Measurements from ENCODE around the gene SCNN1A.
A peak's percentile ranks its signal among the peaks of the same experiment; 100 is the strongest.

SCNN1A gene

GRCh38 chr12:6375269-6376078, at the start of gene SCNN1A:
Gene SCNN1A, minus strand, starts transcription at chr12:6375563. Its CDS starts 780 bp downstream, at chr12:6374783.
- no peak for DNase-seq (ENCODE audit: low read depth in 1 of 2, low spot score in 1 of 2)

- no peak for DNase-seq (ENCODE audit: low read depth in 1 of 2, low spot score in 1 of 2)
These were observed 49.5 kb upstream of the SCNN1A start for GRCh38 chr12:6424866-6425265.

GRCh38 chr12:6424008-6424347, 48.6 kb upstream of the SCNN1A start:
- no peak for DNase-seq (ENCODE audit: low read depth in 1 of 2, low spot score in 1 of 2)

- peak; percentile 49 to 50 for DNase-seq (ENCODE audit: low read depth in 1 of 2, low spot score in 1 of 2)
These were observed 48.1 kb upstream of the SCNN1A start for GRCh38 chr12:6423267-6424007.

GRCh38 chr12:6420364-6420763, 45.0 kb upstream of the SCNN1A start:
- DNase-seq (ENCODE audit: low read depth in 1 of 2, low spot score in 1 of 2) = no peak

GRCh38 chr12:6418796-6419195, 43.4 kb upstream of the SCNN1A start:
- no peak for DNase-seq (ENCODE audit: low read depth in 1 of 2, low spot score in 1 of 2)

GRCh38 chr12:6416596-6416995, 41.2 kb upstream of the SCNN1A start:
- no peak for DNase-seq (ENCODE audit: low read depth in 1 of 2, low spot score in 1 of 2)

- DNase-seq (ENCODE audit: low read depth in 1 of 2, low spot score in 1 of 2) = no peak
These were observed 32.0 kb upstream of the SCNN1A start for GRCh38 chr12:6407236-6407954.

GRCh38 chr12:6405963-6406362, 30.6 kb upstream of the SCNN1A start:
- DNase-seq (ENCODE audit: low read depth in 1 of 2, low spot score in 1 of 2) = no peak

GRCh38 chr12:6404390-6404789, 29.0 kb upstream of the SCNN1A start:
- no peak for DNase-seq (ENCODE audit: low read depth in 1 of 2, low spot score in 1 of 2)

- DNase-seq (ENCODE audit: low read depth in 1 of 2, low spot score in 1 of 2) = no peak
These were observed 24.7 kb upstream of the SCNN1A start for GRCh38 chr12:6399884-6400644.

- DNase-seq (ENCODE audit: low read depth in 1 of 2, low spot score in 1 of 2) = no peak
These were observed 20.7 kb upstream of the SCNN1A start for GRCh38 chr12:6396031-6396430.

GRCh38 chr12:6394398-6394797, 19.0 kb upstream of the SCNN1A start:
- DNase-seq (ENCODE audit: low read depth in 1 of 2, low spot score in 1 of 2) = no peak

GRCh38 chr12:6393109-6393508, 17.7 kb upstream of the SCNN1A start:
- no peak for DNase-seq (ENCODE audit: low read depth in 1 of 2, low spot score in 1 of 2)

GRCh38 chr12:6392504-6392903, 17.1 kb upstream of the SCNN1A start:
- DNase-seq (ENCODE audit: low read depth in 1 of 2, low spot score in 1 of 2) = no peak

GRCh38 chr12:6391013-6391412, 15.7 kb upstream of the SCNN1A start:
- no peak for DNase-seq (ENCODE audit: low read depth in 1 of 2, low spot score in 1 of 2)

GRCh38 chr12:6390084-6390799, 14.9 kb upstream of the SCNN1A start:
- DNase-seq (ENCODE audit: low read depth in 1 of 2, low spot score in 1 of 2) = no peak

GRCh38 chr12:6387541-6387940, 12.2 kb upstream of the SCNN1A start:
- DNase-seq (ENCODE audit: low read depth in 1 of 2, low spot score in 1 of 2) = no peak

- no peak for DNase-seq (ENCODE audit: low read depth in 1 of 2, low spot score in 1 of 2)
These were observed 11.1 kb upstream of the SCNN1A start for GRCh38 chr12:6386491-6386890.

- DNase-seq (ENCODE audit: low read depth in 1 of 2, low spot score in 1 of 2) = no peak
These were observed 10.7 kb upstream of the SCNN1A start for GRCh38 chr12:6386038-6386437.
